WERI-Rb-1 (cell line): ENCODE data around the gene MARCHF10.
A peak's percentile ranks its signal among the peaks of the same experiment; 100 is the strongest.

ENCODE experiments used
- DNase-seq: peaks from one replicate; pipeline ENCODE4 v3.0.0-alpha.2; 2020
- H3K27ac ChIP-seq: fragments of 250-450 bp; sonication (Bioruptor Pico); 2 replicates; pipeline ENCODE4 v1.5.1; 2020; ENCODE audit warnings: mild to moderate bottlenecking, moderate library complexity
- H3K27me3 ChIP-seq: fragments of 250-450 bp; sonication (Bioruptor Pico); 2 replicates; pipeline ENCODE4 v1.5.1; 2021; ENCODE audit warnings: mild to moderate bottlenecking, low read depth, moderate library complexity; ENCODE audit not compliant: insufficient read depth, severe bottlenecking
- H3K36me3 ChIP-seq: fragments of 250-450 bp; sonication (Bioruptor Pico); 2 replicates; pipeline ENCODE4 v1.5.1; 2020; ENCODE audit warnings: mild to moderate bottlenecking, moderate library complexity
- H3K4me3 ChIP-seq: 2 replicates; pipeline ENCODE4 v1.5.1; 2011; ENCODE audit warnings: low read depth, mild to moderate bottlenecking, control low read depth, low read length
- H3K9me3 ChIP-seq: fragments of 250-450 bp; sonication (Bioruptor Pico); 2 replicates; pipeline ENCODE4 v1.5.1; 2021; ENCODE audit warnings: mild to moderate bottlenecking, moderate library complexity; ENCODE audit not compliant: severe bottlenecking
- TF ChIP-seq, protein P1 (sequence below): IDR thresholded peaks from 2 replicates; pipeline ENCODE4 v1.5.1; 2011; ENCODE audit warnings: low read depth, mild to moderate bottlenecking, control low read depth, inconsistent platforms, low read length

MARCHF10 gene

DNA sequence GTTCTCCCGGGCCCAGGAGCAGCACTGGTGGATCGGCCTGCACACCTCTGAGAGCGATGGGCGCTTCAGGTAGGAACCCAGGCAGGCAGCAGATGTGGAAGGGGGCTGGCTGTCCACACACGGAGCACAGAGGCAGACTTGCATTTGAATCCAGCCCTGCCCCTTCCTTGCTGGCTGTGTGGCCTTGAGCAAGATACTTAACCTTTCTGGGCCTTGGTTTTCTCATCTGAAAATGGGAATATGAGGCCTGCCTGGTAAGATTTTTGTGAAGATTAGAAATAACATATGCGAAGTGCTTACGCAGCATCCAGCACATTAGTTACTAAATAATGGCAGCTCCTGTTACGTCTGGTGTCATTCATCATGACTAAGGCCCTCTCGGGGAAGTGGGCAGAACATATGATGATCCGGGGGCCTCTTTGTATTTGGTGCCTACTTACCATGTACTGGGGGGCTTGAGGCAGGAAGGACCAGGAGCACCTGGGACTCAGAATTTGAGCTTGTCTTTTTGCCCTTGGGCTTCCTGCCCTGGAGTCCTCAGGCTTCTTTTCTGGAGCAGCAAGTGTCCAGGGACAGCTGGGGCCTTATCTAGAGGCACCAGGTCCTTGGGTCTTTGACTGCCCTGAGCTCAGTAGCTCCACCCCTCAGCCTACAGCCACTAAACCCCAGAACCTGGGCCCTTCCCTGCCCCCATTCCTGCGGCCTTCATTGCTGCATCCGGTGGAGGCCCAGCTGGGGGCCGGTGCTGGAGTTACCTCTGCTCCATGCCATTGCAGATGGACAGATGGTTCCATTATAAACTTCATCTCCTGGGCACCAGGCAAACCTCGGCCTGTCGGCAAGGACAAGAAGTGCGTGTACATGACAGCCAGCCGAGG is 126.8 kb downstream of the MARCHF10 start:
- TF ChIP-seq, protein P1, sequence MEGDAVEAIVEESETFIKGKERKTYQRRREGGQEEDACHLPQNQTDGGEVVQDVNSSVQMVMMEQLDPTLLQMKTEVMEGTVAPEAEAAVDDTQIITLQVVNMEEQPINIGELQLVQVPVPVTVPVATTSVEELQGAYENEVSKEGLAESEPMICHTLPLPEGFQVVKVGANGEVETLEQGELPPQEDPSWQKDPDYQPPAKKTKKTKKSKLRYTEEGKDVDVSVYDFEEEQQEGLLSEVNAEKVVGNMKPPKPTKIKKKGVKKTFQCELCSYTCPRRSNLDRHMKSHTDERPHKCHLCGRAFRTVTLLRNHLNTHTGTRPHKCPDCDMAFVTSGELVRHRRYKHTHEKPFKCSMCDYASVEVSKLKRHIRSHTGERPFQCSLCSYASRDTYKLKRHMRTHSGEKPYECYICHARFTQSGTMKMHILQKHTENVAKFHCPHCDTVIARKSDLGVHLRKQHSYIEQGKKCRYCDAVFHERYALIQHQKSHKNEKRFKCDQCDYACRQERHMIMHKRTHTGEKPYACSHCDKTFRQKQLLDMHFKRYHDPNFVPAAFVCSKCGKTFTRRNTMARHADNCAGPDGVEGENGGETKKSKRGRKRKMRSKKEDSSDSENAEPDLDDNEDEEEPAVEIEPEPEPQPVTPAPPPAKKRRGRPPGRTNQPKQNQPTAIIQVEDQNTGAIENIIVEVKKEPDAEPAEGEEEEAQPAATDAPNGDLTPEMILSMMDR = no peak
- peak; percentile 81 for DNase-seq
- Histone ChIP-seq H3K36me3 (no peaks in the 10 kb centered on the region), H3K27ac (peak overlapping the region; percentile 43), H3K4me3 (no peak overlapping the region), H3K27me3 (no peaks in the 10 kb centered on the region), H3K9me3 (peaks cover 2% of the 10 kb centered on the region)

DNA sequence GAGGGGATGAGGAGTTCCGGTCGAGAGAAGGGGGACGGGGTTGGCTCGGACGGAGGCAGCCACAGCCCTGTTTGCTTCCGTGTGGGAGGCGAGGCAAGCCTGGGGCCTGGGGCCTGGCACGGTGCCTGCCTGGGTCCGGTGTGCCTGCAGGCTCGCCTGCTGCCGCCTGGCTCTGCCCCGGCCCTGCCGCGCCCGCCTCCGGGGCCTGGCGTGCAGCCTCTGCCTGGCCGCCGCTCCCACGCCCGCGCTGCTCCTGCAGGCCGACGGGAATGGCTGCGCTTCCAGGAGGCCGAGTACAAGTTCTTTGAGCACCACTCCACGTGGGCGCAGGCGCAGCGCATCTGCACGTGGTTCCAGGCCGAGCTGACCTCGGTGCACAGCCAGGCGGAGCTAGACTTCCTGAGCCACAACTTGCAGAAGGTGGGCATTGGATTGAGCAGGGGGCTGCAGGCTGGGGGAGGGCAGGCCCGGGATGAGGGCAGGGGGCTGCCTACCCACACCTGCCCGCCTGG is 127.5 kb downstream of the MARCHF10 start:
- H3K27me3 ChIP-seq = no peaks in the 10 kb centered on the region
- TF ChIP-seq, protein P1 = no peak
- no peak for DNase-seq
- no peaks in the 10 kb centered on the region for H3K36me3 ChIP-seq
- H3K4me3 ChIP-seq = no peak overlapping the region
- H3K27ac ChIP-seq = peak overlapping the region; percentile 43; the same call in 1 of the 2 replicates
- H3K9me3 ChIP-seq = no peaks in the 10 kb centered on the region

DNA sequence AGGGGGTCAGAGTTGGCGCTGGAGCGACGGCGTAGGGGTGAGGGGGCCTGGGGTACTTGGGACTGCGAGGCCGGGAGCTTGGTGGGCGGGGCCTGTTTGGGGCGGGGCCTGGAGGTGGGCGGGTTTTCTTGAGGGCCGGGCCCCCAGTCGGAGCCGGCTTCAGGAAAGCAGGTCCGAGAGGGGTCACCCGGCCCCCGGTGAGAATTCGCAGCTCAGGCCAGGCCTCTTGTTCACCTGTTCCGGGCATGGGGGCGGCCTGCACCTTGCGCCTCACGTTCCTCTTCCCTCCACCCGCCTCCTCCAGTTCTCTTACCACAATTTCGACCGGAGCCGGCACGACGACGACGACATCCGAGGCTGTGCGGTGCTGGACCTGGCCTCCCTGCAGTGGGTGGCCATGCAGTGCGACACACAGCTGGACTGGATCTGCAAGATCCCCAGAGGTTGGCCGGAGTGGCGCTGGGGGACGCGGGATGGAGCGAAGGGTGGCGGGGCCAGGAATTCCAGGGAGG is 128.2 kb downstream of the MARCHF10 start:
- DNase-seq = no peak
- TF ChIP-seq, protein P1 = no peak
- Histone ChIP-seq H3K36me3 (no peaks in the 10 kb centered on the region), H3K27me3 (no peaks in the 10 kb centered on the region), H3K9me3 (no peaks in the 10 kb centered on the region), H3K4me3 (no peak overlapping the region), H3K27ac (no peak overlapping the region)

DNA sequence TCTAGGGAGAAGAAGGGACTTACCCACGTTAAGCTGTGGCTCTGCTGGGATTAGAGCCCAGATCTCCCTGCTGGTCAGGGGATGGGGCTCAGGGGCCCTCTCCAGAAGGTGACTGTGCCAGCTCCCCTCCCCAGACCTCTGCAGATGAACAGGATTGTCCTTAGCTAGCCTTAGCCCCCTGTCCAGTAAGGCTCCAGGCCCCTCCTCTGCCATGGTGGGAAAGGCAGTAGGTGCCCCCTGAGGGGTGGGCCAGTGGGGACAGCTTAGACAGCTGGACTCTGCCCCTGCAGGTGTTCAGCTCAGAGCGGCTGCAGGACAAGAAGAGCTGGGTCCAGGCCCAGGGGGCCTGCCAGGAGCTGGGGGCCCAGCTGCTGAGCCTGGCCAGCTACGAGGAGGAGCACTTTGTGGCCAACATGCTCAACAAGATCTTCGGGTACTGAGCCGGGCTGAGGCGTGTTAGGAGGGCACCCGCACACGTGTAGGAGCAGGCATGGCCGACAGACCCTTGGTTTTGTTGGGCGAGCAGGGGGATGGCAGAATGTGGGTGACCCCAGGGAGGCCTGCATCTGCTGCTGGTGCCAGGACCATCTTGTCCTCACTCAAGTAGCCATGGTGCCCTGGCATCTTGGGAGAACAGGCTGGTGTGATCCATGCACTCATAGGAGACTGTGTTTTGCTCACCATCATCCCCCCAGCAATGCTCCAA is 129.7 kb downstream of the MARCHF10 start:
- Histone ChIP-seq H3K27ac (peak overlapping the region; percentile 70), H3K27me3 (no peaks in the 10 kb centered on the region), H3K36me3 (no peaks in the 10 kb centered on the region), H3K9me3 (no peaks in the 10 kb centered on the region), H3K4me3 (no peak overlapping the region)
- peak; percentile 92 for DNase-seq
- TF ChIP-seq, protein P1 = no peak

GRCh38 chr17:62676952-62677596 is 131.0 kb downstream of the MARCHF10 start:
- TF ChIP-seq, protein P1 = no peak
- no peaks in the 10 kb centered on the region for H3K9me3 ChIP-seq
- H3K27me3 ChIP-seq = no peaks in the 10 kb centered on the region
- H3K36me3 ChIP-seq = no peaks in the 10 kb centered on the region
- DNase-seq = no peak
- H3K27ac ChIP-seq = peak overlapping the region; percentile 70
- no peak overlapping the region for H3K4me3 ChIP-seq
